ENCODE data around the gene PAIP2. TPM values are rescaled to one million over a fixed set of nuclear protein-coding genes. Genes with fewer than 3 reads are reported as not detected.

PAIP2 gene
- total RNA-seq, 1 donor from 2014 or later, result 47.9 TPM

DNA sequence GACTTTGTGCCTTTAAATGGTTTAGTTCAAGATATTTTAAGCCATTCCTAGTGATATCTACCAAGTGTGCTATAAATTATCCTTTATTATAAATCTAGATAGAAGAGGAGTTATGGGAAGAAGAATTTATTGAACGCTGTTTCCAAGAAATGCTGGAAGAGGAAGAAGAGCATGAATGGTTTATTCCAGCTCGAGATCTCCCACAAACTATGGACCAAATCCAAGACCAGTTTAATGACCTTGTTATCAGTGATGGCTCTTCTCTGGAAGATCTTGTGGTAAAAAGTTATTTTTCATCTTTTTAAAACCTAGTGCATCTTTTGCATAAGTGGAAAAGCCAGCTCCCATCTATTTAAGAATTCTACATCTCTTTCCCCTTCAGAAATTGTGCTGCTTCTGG lies 22.8 kb downstream of the PAIP2 start:
- DNase-seq (ENCODE audit: low spot score), result no peak
- Mint-ChIP-seq H3K27ac (ENCODE audit: unreplicated experiment) (no peak overlapping the region), H3K36me3 (ENCODE audit: low read depth) (peaks cover 20% of the 10 kb centered on the region), H3K27me3 (ENCODE audit: low read depth) (no peaks in the 10 kb centered on the region), H3K9me3 (ENCODE audit: low read depth) (no peaks in the 10 kb centered on the region), H3K4me3 (ENCODE audit: unreplicated experiment) (no peak overlapping the region), H3K4me1 (ENCODE audit: low read depth) (peaks cover 22% of the 10 kb centered on the region)
- TF ChIP-seq, protein P1, sequence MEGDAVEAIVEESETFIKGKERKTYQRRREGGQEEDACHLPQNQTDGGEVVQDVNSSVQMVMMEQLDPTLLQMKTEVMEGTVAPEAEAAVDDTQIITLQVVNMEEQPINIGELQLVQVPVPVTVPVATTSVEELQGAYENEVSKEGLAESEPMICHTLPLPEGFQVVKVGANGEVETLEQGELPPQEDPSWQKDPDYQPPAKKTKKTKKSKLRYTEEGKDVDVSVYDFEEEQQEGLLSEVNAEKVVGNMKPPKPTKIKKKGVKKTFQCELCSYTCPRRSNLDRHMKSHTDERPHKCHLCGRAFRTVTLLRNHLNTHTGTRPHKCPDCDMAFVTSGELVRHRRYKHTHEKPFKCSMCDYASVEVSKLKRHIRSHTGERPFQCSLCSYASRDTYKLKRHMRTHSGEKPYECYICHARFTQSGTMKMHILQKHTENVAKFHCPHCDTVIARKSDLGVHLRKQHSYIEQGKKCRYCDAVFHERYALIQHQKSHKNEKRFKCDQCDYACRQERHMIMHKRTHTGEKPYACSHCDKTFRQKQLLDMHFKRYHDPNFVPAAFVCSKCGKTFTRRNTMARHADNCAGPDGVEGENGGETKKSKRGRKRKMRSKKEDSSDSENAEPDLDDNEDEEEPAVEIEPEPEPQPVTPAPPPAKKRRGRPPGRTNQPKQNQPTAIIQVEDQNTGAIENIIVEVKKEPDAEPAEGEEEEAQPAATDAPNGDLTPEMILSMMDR (IDR thresholded peaks at IDR 0.05), result no peak

DNA sequence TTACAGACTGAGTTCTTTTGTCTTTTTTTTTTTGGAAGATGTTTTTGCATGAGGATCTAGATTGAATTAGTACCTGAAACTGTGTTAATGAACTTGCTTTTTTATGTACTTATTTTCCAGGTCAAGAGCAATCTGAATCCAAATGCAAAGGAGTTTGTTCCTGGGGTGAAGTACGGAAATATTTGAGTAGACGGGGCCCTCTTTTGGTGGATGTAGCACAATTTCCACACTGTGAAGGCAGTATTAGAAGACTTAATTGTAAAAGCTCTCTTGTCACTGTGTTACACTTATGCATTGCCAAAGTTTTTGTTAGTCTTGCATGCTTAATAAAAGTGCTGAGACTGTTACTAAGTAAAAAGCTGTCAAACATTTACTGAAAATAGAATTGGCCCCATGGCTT lies 27.0 kb downstream of the PAIP2 start:
- TF ChIP-seq, protein P1 (IDR thresholded peaks at IDR 0.05), result peak; percentile 66
- no peaks in the 10 kb centered on the region for H3K9me3 Mint-ChIP-seq (ENCODE audit: low read depth)
- H3K4me3 Mint-ChIP-seq (ENCODE audit: unreplicated experiment), result no peak overlapping the region
- peaks cover 23% of the 10 kb centered on the region for H3K36me3 Mint-ChIP-seq (ENCODE audit: low read depth)
- H3K27me3 Mint-ChIP-seq (ENCODE audit: low read depth), result no peaks in the 10 kb centered on the region
- DNase-seq (ENCODE audit: low spot score), result no peak
- H3K4me1 Mint-ChIP-seq (ENCODE audit: low read depth), result peaks cover 36% of the 10 kb centered on the region
- H3K27ac Mint-ChIP-seq (ENCODE audit: unreplicated experiment), result peak overlapping the region; percentile 97

DNA sequence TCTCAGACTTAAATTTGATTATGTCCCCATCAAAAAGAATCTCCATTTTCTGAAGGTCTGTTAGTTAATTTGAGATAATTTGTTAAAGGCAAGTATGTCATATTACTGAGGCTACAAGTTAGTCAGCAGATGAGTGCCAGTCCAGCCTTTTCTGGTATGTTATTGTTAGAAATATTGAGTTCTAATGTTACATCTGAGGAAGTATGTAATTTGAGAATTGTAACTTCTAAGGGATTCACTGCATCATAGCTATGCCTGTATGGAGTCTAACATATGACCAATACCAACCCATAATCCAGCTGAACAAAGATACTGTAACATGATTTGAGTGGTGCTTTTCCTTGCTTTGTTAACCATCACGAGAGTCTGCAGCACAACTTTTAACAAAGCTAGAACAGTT lies 27.5 kb downstream of the PAIP2 start:
- Mint-ChIP-seq H3K36me3 (ENCODE audit: low read depth) (peaks cover 19% of the 10 kb centered on the region), H3K4me1 (ENCODE audit: low read depth) (peaks cover 42% of the 10 kb centered on the region), H3K27me3 (ENCODE audit: low read depth) (no peaks in the 10 kb centered on the region), H3K9me3 (ENCODE audit: low read depth) (no peaks in the 10 kb centered on the region), H3K4me3 (ENCODE audit: unreplicated experiment) (no peak overlapping the region), H3K27ac (ENCODE audit: unreplicated experiment) (peak overlapping the region; percentile 97)
- TF ChIP-seq, protein P1 (IDR thresholded peaks at IDR 0.05), result no peak
- DNase-seq (ENCODE audit: low spot score), result no peak

DNA sequence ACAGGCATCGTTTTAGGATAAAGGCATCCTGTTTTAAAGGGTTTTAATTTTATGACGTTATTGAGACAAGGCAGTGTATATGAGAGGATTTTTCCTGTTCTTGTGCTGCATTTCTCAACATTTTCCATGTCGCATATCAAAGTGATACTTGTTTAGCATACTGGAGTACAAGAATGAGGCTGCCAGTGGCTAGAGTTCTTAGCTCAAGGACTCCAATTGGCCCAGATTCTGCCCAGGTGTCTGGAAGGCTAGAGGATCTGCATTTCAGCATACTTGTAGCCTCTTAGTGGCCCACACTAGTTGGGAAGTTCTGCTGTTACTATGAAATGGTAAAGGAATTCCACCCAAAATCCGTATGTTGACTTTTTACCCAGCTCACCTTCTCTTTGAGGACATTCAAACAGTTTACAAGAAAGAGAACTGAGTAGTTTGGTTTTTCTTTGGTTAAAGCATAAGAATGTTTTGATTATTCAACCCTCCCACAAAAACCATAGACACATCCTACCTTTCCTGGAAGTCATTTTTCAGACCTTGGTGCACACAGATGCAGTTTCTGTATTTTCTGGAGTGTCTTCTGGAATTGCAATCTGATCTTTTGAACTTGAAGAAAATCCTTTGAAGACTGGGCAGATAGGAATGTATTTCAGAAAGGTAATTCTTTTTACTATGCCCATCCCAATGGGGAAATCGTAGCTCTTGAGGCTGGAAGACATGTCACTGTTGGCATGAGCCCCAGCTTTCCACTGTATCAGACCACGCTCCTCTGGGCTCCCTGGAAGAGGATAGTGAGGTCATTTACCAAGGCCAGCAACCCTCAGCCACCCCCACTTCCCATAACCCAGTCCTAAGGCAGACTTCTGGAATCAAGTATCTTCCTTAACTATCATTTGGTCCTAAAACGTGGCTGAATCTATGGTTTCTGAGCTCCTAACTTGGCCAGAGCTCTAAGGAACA lies 30.1 kb downstream of the PAIP2 start:
- TF ChIP-seq, protein P1 (IDR thresholded peaks at IDR 0.05), result no peak
- H3K27ac Mint-ChIP-seq (ENCODE audit: unreplicated experiment), result no peak overlapping the region
- H3K4me1 Mint-ChIP-seq (ENCODE audit: low read depth), result peaks cover 39% of the 10 kb centered on the region
- no peaks in the 10 kb centered on the region for H3K9me3 Mint-ChIP-seq (ENCODE audit: low read depth)
- no peaks in the 10 kb centered on the region for H3K27me3 Mint-ChIP-seq (ENCODE audit: low read depth)
- no peak for DNase-seq (ENCODE audit: low spot score)
- H3K36me3 Mint-ChIP-seq (ENCODE audit: low read depth), result peaks cover 10% of the 10 kb centered on the region
- no peak overlapping the region for H3K4me3 Mint-ChIP-seq (ENCODE audit: unreplicated experiment)

DNA sequence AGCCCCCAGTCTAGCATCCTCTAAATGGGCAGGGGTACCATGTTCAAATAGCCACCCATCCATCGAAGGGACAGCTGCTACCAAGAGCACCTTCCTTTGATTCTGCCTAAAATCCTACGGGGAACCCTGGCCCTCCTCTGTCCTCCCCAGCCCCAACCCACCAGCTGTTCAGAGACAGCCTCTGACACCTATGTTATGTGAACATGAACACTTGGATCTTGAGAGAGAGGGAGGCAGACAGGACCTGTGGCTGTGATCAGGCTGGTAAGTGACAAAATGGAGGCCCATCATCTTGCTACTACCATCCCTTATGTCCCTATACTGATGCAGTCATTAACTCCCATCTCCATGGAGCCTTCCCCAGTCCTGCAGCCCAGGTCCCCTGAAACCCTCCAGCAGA lies 33.3 kb downstream of the PAIP2 start:
- H3K27me3 Mint-ChIP-seq (ENCODE audit: low read depth), result no peaks in the 10 kb centered on the region

More for the DNA sequence above, 33.3 kb downstream of the PAIP2 start:
- H3K4me3 Mint-ChIP-seq (ENCODE audit: unreplicated experiment), result no peak overlapping the region
- H3K27ac Mint-ChIP-seq (ENCODE audit: unreplicated experiment), result no peak overlapping the region
- peak; percentile 34 for DNase-seq (ENCODE audit: low spot score)
- peaks cover 16% of the 10 kb centered on the region for H3K4me1 Mint-ChIP-seq (ENCODE audit: low read depth)
- TF ChIP-seq, protein P1 (IDR thresholded peaks at IDR 0.05), result no peak
- H3K36me3 Mint-ChIP-seq (ENCODE audit: low read depth), result peaks cover 7% of the 10 kb centered on the region
- H3K9me3 Mint-ChIP-seq (ENCODE audit: low read depth), result no peaks in the 10 kb centered on the region
